ENCODE results near the gene COPS6. TPM values are rescaled to one million over a fixed set of nuclear protein-coding genes. Genes with fewer than 3 reads are reported as not detected.

Gene COPS6
- total and polyA plus RNA-seq, 2 donors (not counting 1 experiment from before 2014, with no cell fraction given) = 76.5 to 79.6 TPM

DNA sequence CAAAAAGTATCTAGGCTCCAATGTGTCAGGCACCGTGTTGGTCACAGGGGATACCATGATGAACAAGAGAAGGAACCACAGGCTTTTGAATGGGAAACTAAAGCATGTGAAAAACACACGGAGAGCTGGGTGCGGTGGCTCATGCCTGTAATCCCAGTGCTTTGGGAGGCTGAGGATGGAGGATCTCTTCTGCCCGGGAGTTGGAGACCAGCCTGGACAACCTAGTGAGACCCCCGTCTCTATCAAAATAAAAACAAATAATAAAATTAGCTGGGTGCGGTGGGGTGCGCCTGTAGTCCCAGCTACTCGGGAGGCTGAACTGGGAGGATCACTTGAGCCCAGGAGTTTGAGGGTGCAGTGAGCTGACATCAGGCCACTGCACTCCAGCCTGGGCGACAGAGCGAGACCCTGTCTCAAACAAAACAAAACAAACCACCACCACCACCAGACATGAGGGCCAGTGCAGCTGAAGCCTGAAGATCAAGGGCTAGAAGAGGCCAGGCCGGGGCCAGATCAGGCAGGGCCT is 611 bp upstream of the COPS6 start:
- H3K4me1 Mint-ChIP-seq = peaks cover 19% of the 10 kb centered on the region
- no peaks in the 10 kb centered on the region for H3K27me3 Mint-ChIP-seq
- peak overlapping the region in 4 of 5 experiments; percentile 68 to 91 (median 78) for H3K4me3 ChIP-seq (ENCODE audit: control extremely low read depth in 1 of 5, extremely low read depth in 1 of 5, insufficient read depth in 1 of 5, low read depth in 2 of 5, low read length in 4 of 5)

More for the DNA sequence above, 611 bp upstream of the COPS6 start:
- Histone ChIP-seq H3K9ac (ENCODE audit: low read length) (peak overlapping the region; percentile 79), H3K27ac (ENCODE audit: low read length in 2 of 2) (peak overlapping the region; percentile 66 to 77), H2AFZ (ENCODE audit: insufficient read depth, low read depth, low read length, poor library complexity, severe bottlenecking) (peak overlapping the region; percentile 92), H3K4me1 (ENCODE audit: control insufficient read depth in 2 of 2, insufficient read depth in 2 of 2, low read length in 2 of 2) (peaks cover 15 to 18% of the 10 kb centered on the region in 2 donors), H3K27me3 (replicated peaks in 1 of 4; ENCODE audit: control extremely low read depth in 1 of 4, control insufficient read depth in 3 of 4, insufficient read depth in 4 of 4, low read length in 3 of 4) (no peaks in the 10 kb centered on the region), H3K79me2 (ENCODE audit: control insufficient read depth, insufficient read depth, low read length) (peaks cover 14% of the 10 kb centered on the region), H4K20me1 (ENCODE audit: control insufficient read depth, insufficient read depth, low read length, poor library complexity, severe bottlenecking) (peaks cover 8% of the 10 kb centered on the region), H3K4me2 (replicated peaks; ENCODE audit: low read depth, low read length, poor library complexity, severe bottlenecking) (peak overlapping the region; percentile 84), H3K9me3 (ENCODE audit: control extremely low read depth in 1 of 3, control insufficient read depth in 2 of 3, insufficient read depth in 1 of 3, low read length in 2 of 3) (no peaks in the 10 kb centered on the region), H3K36me3 (replicated peaks in 1 of 2; ENCODE audit: control extremely low read depth in 1 of 2, control insufficient read depth in 1 of 2, extremely low read depth in 1 of 2, insufficient read depth in 2 of 2, low read length in 1 of 2) (peaks cover 0 to 27% of the 10 kb centered on the region in 2 experiments)
- ATAC-seq (ENCODE audit: low read depth) = peak; percentile 10
- Mint-ChIP-seq H3K9me3 (ENCODE audit: insufficient read depth) (no peaks in the 10 kb centered on the region), H3K27ac (peak overlapping the region; percentile 96), H3K4me3 (peak overlapping the region; percentile 93)
- POLR2A ChIA-PET = interaction anchor here (0.7 to 1.0 kb wide), 2 partner anchors 13 to 968 kb away, joined by 3 to 11 read pairs; partner anchors contain the start of genes AP4M1 and MCM7
- intact Hi-C loops (cut with micrococcal nuclease) = loop anchor here (1.0 to 10.0 kb wide), 4 partner anchors 12 to 587 kb away; partner anchors contain the start of genes GNB2, MOSPD3, ZKSCAN5 and ZNF394
- 78% methylated on average over 5 of the region's 11 CpGs for WGBS (ENCODE audit: insufficient coverage)
- CTCF ChIA-PET = interaction anchor here (0.6 kb wide), 1 partner anchor 42 kb away, joined by 3 read pairs; no protein-coding TSS in a partner anchor
- no peak for TF ChIP-seq EZH2 (IDR thresholded peaks at IDR 0.05; ENCODE audit: borderline replicate concordance, insufficient read depth, low read depth, low read length, poor library complexity, severe bottlenecking)
- TF ChIP-seq, protein P1, sequence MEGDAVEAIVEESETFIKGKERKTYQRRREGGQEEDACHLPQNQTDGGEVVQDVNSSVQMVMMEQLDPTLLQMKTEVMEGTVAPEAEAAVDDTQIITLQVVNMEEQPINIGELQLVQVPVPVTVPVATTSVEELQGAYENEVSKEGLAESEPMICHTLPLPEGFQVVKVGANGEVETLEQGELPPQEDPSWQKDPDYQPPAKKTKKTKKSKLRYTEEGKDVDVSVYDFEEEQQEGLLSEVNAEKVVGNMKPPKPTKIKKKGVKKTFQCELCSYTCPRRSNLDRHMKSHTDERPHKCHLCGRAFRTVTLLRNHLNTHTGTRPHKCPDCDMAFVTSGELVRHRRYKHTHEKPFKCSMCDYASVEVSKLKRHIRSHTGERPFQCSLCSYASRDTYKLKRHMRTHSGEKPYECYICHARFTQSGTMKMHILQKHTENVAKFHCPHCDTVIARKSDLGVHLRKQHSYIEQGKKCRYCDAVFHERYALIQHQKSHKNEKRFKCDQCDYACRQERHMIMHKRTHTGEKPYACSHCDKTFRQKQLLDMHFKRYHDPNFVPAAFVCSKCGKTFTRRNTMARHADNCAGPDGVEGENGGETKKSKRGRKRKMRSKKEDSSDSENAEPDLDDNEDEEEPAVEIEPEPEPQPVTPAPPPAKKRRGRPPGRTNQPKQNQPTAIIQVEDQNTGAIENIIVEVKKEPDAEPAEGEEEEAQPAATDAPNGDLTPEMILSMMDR (IDR thresholded peaks at IDR 0.05) = no peak
- DNase-seq = no peak
